Inferior parietal cortex (tissue), 1 donor: ENCODE measurements around the gene SNRNP25.

Source experiments
- DNase-seq: peaks from one replicate; pipeline ENCODE4 v3.0.0-alpha.2; 2016; ENCODE audit errors: extremely low spot score

SNRNP25 gene

DNA sequence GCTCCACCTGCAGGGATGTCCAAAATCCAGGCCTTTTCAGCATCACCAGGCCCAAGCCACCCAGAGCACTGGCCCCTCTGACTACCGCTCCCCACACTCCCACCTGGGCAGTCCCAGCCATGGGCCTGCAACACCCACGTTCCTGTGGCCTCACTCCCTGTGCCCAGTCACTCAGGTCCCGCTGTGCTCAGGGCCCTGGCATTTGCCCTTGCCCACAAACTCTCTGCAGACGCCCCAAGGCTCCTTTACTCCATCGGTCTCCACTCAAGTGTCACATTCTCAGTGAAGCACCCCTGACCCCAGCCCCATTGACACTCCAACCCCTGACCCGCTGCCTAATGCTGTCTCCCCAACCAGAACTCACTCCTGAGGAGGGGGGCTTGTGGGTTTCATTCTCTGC lies 48.0 kb downstream of the SNRNP25 start:
- DNase-seq: no peak

DNA sequence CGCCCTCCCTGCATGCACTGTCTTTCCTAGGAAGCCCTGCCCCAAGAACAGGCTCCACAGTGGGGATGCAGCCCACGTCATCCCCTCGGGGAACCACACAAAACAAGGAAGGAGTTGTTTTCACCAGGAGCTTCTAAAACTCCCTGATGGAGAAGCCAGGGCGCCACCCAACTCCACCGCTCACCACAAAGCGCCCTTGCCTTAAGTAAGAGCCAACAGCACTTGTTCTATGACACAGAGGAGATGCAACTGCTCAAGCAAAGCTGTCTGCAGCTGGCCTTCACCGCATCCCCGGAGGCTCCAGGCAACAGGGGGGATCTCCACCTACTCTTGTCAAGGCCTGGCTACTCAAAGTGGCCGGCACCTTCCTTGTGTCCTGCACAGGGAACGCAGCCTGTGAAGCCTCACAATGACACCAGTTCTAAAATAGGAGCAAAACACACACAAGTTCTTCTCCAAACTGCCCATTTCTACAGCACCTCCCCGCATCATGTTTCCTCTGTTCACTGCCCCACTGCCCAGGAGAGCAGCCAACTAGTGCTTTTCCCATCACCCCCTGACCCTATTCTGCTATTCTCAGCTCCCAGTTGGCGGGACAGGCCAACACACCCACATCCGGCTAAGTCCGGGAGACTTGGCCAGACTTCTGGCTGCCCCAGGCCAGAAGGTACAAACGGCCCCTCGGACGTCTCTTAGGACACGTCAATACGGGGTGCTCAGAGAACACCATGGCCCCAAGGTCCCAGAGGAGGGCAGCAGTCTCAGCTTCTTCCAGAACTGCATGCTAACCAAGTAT lies 48.6 kb downstream of the SNRNP25 start:
- DNase-seq: no peak

DNA sequence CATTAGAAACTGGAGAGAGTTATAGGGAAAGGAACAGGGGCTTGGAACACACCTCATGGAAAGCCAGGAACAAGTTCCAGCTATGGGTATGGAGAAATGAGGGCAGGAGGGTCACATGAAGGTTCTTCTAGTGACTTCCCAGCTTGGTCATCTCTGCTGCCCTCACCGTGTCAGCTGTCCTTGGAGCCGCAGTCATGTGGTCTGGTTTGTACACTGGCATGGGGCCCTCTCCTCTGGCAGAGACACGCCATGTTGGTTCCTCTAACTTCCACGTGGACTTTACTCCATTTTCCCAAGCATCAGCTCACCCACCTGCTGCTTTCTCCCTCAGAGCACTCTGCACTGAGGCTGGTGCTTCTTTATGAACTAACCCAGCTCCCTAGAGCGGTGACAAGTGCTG lies 50.7 kb downstream of the SNRNP25 start:
- DNase-seq: no peak

DNA sequence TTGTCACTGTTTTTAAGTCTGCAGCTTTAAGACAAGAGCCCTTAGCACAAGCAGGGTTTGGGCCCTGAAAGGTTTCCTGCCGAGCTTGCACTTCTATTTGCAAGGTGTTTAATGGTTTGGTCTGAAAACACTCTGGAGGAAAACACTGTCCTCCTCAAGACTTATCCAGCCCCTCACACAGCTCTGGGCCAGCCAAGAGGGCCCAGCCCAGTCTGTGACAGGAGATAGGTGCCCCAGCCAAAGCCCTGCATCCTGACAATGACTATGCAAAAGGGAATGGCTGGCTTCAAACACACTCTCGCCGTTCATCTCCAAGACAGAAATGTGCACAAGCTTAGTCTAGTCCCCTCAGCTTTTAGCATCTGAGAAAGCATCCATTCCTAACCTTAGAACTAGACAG lies 51.3 kb downstream of the SNRNP25 start:
- DNase-seq: no peak

DNA sequence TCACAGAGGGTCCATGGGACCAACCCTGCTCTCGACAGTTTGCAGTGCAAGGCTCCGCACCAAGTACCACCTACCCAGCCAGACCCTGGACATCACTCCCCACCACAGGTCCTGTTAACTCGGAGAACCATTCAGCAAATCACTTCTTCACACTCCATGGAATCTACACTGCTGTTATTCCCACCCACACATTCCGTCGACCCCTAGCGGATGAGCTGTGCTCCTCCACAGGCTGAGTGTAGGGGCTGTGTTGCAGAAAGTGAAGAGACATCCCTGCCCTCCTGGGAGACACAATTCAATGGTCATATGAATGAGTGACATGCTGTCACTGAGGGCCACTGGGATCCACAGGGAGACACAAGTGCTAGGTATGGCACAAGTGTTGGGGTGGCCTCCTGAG lies 51.9 kb downstream of the SNRNP25 start:
- no peak for DNase-seq

DNA sequence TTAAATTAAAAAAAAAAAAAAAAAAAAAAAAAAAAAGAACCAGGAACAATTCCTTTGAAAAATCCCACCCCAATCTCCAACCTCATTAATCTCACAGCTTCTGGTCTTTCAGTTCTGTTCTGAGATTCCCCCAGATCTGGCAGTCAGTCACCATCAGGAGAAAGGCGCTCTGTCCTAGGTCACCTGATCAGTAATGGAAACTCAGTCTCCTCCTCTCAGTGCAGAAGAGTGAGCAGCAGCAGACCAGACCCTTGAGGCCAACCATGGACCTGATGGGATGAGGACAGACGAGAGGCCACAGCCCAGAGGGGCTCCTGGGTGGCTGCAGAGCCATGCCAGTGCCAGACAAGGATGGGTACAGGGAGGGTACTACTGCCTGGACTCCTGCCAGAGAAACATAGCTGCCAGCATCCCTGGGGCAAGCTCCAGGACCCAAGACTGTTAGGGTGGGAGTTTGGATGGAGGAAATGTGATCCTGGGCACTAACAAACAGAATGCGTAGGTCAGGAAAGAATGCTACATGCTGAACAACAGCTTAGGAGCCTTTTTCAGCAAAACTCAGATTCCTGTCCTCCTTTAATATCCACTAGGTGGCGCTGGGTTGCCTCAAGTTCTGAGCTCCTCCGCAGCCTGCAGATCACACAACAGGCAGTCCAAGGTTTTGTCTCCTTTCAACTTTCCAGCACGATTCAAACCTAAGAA lies 53.1 kb downstream of the SNRNP25 start:
- peak; percentile 87 for DNase-seq
